ENCODE measurements around the gene TYW1B.
"Not testable (repeated sequence)": the region's sequence is repeated elsewhere in the genome, so short reads cannot be mapped to it uniquely, and the experiment has no call there.

DNA sequence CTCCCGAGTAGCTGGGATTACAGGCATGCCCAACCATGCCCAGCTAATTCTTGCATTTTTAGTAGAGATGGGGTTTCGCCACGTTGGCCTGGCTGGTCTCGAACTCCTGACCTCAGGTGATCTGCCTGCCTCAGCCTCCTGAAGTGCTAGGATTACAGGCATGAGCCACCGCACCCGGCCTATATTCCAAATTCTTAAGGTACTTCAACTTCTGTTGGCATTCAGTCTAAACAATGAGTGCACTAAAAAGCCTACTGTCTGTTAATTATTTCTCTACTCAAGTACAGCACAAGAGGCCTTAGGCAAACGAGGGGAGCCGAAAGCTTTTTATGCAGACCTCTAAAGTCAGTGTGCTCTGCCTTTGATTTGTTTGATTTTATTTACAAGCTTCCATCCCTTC is 243.4 kb downstream of the TYW1B start:
- not testable (repeated sequence) for TF ChIP-seq YY1 (IDR thresholded peaks at IDR 0.05; ENCODE audit: insufficient read depth, insufficient read length); ZNF274 (IDR thresholded peaks at IDR 0.05; ENCODE audit: low read depth, low read length); SUZ12 (IDR thresholded peaks at IDR 0.05; ENCODE audit: extremely low read depth, insufficient read depth, insufficient read length)
